Measurements from ENCODE around the gene TBP. TPM values are rescaled to one million over a fixed set of nuclear protein-coding genes. Genes with fewer than 3 reads are reported as not detected.
"Not testable (repeated sequence)": the region's sequence is repeated elsewhere in the genome, so short reads cannot be mapped to it uniquely, and the experiment has no call there.

Gene TBP
- total and polyA plus RNA-seq, 2 donors = 12.7 to 22.7 TPM

DNA sequence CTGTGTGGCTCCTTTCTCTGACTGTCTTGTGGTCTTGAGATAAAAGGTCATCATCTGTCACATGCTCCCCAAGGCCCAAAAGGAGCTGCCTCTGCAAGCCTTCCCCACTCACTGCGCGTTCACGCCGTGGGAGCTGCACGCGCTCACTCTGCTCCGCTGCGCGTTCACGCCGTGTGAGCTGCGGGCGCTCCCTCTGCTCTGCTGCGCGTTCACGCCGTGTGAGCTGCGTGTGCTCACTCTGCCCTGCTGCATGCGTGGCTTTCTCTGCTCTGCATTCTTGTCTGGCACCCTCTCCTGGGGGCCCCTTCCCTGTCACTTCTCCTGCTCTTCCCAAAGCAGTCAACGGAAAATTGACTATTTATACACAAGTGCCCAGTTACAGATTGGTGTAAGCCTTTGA lies 43.5 kb upstream of the TBP start:
- H3K4me3 ChIP-seq (ENCODE audit: low read length in 2 of 2) = no peak overlapping the region
- no peak for DNase-seq (ENCODE audit: low read depth in 6 of 9, low spot score in 9 of 9)
- no peaks in the 10 kb centered on the region for H3K9me3 ChIP-seq (ENCODE audit: control insufficient read depth in 2 of 2, insufficient read depth in 1 of 2, low read length in 1 of 2)
- H3K36me3 ChIP-seq (ENCODE audit: control insufficient read depth in 2 of 2, insufficient read depth in 2 of 2, low read length in 1 of 2) = no peaks in the 10 kb centered on the region
- no peaks in the 10 kb centered on the region for H3K27me3 ChIP-seq (ENCODE audit: control insufficient read depth in 2 of 2, insufficient read depth in 1 of 2, low read length in 1 of 2)
- no peaks in the 10 kb centered on the region for H3K4me1 ChIP-seq (ENCODE audit: control insufficient read depth in 2 of 2, insufficient read depth in 2 of 2, low read length in 2 of 2)
- 98% methylated on average over 20 of the region's 20 CpGs for WGBS
- no peak overlapping the region for H3K27ac ChIP-seq (ENCODE audit: low read depth in 1 of 2, low read length in 1 of 2)

DNA sequence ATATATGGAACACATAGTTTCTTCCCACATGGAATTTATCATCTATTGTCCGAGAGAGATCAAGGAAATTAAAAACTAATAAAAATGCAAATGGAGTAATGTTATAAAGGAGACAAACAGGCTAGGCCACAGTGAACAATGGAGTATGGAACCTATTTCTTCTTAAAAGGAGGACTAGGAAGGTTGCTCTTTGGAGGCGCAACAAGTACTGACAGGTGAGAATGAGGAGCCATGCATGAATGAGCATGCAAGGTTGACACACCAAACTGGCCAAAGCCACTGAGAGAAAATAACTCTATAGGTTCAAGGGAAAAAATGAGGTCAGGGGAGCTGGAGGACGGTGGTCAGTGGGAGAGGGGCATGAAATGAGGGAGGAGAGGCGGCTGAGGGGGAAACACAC lies 41.9 kb upstream of the TBP start:
- H3K27me3 ChIP-seq (ENCODE audit: control insufficient read depth in 2 of 2, insufficient read depth in 1 of 2, low read length in 1 of 2) = no peaks in the 10 kb centered on the region

DNA sequence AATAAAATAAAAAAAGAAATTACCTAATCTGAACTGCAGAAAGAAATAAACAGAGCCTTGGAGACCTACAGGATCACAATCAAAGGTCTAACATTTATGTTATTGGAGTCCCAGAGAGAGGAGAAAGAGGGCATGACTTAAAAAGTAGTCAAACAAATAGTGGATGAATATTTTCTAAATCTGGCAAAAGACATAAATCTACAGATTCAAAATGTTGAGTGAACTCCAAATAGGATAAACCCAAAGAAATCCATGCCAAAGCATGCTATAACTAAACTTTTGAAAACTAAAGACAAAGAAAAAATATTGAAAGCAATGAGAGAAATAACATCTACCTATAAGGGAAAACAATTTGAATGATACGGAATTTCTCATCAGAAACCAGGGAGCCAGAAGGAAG lies 39.3 kb upstream of the TBP start:
- Histone ChIP-seq H3K27me3 (ENCODE audit: control insufficient read depth in 2 of 2, insufficient read depth in 1 of 2, low read length in 1 of 2) (no peaks in the 10 kb centered on the region), H3K27ac (ENCODE audit: low read depth in 1 of 2, low read length in 1 of 2) (no peak overlapping the region), H3K4me3 (ENCODE audit: low read length in 2 of 2) (no peak overlapping the region), H3K36me3 (ENCODE audit: control insufficient read depth in 2 of 2, insufficient read depth in 2 of 2, low read length in 1 of 2) (no peaks in the 10 kb centered on the region), H3K9me3 (ENCODE audit: control insufficient read depth in 2 of 2, insufficient read depth in 1 of 2, low read length in 1 of 2) (no peaks in the 10 kb centered on the region), H3K4me1 (ENCODE audit: control insufficient read depth in 2 of 2, insufficient read depth in 2 of 2, low read length in 2 of 2) (no peaks in the 10 kb centered on the region)
- no peak for DNase-seq (ENCODE audit: low read depth in 6 of 9, low spot score in 9 of 9)
- 99% methylated on average over 1 of the region's 1 CpG for WGBS

More for the DNA sequence above, 41.9 kb upstream of the TBP start:
- DNase-seq (ENCODE audit: low read depth in 6 of 9, low spot score in 9 of 9) = no peak
- no peak overlapping the region for H3K27ac ChIP-seq (ENCODE audit: low read depth in 1 of 2, low read length in 1 of 2)
- no peaks in the 10 kb centered on the region for H3K9me3 ChIP-seq (ENCODE audit: control insufficient read depth in 2 of 2, insufficient read depth in 1 of 2, low read length in 1 of 2)
- H3K4me1 ChIP-seq (ENCODE audit: control insufficient read depth in 2 of 2, insufficient read depth in 2 of 2, low read length in 2 of 2) = no peaks in the 10 kb centered on the region
- 91% methylated on average over 4 of the region's 4 CpGs for WGBS
- H3K4me3 ChIP-seq (ENCODE audit: low read length in 2 of 2) = no peak overlapping the region
- no peaks in the 10 kb centered on the region for H3K36me3 ChIP-seq (ENCODE audit: control insufficient read depth in 2 of 2, insufficient read depth in 2 of 2, low read length in 1 of 2)

DNA sequence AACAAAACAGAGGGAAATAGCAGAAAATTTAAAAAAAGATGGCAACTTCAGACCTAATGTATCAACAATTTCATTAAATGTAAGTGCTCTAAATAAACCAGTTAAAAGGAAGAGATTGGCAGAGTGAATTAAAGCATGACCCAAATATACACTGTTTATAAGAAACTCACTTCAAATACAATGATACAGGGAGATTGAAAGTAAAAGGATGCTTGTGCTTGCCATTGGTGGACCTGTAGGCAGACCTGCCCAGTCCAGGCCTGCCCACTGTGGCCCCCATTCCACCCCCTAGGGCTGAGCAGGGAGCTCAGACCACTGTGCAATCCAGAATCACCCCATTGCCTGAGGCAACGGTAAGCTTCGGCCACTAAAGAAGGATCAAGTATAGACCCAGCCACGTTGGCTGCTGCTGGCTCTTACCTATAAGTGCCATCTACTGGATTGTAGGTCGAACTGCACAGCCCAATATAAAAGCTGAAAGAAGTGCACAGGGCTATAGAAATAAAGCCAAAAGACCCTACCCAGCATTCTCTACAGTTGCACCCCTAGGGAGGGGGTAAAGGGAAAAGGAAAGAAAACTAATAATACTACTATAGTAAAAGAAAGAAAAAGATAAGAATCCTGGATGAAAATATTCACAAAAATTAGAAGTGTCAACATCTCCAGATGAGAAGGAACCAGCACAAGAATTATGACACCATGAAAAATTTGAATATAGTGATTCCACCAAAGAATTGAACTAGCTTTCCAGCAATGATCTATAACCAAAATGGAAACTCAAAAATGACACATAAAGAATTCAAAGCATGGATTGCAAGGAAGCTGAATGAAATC lies 37.2 kb upstream of the TBP start:
- no peak overlapping the region for H3K4me3 ChIP-seq (ENCODE audit: low read length in 2 of 2)
- H3K4me1 ChIP-seq (ENCODE audit: control insufficient read depth in 2 of 2, insufficient read depth in 2 of 2, low read length in 2 of 2) = no peaks in the 10 kb centered on the region
- no peak overlapping the region for H3K27ac ChIP-seq (ENCODE audit: low read depth in 1 of 2, low read length in 1 of 2)
- 2% methylated on average over 4 of the region's 4 CpGs for WGBS
- H3K9me3 ChIP-seq (ENCODE audit: control insufficient read depth in 2 of 2, insufficient read depth in 1 of 2, low read length in 1 of 2) = no peaks in the 10 kb centered on the region
- peak in 5 of 9 donors; percentile 11 to 51 (median 18) for DNase-seq (ENCODE audit: low read depth in 6 of 9, low spot score in 9 of 9)
- no peaks in the 10 kb centered on the region for H3K27me3 ChIP-seq (ENCODE audit: control insufficient read depth in 2 of 2, insufficient read depth in 1 of 2, low read length in 1 of 2)
- no peaks in the 10 kb centered on the region for H3K36me3 ChIP-seq (ENCODE audit: control insufficient read depth in 2 of 2, insufficient read depth in 2 of 2, low read length in 1 of 2)

DNA sequence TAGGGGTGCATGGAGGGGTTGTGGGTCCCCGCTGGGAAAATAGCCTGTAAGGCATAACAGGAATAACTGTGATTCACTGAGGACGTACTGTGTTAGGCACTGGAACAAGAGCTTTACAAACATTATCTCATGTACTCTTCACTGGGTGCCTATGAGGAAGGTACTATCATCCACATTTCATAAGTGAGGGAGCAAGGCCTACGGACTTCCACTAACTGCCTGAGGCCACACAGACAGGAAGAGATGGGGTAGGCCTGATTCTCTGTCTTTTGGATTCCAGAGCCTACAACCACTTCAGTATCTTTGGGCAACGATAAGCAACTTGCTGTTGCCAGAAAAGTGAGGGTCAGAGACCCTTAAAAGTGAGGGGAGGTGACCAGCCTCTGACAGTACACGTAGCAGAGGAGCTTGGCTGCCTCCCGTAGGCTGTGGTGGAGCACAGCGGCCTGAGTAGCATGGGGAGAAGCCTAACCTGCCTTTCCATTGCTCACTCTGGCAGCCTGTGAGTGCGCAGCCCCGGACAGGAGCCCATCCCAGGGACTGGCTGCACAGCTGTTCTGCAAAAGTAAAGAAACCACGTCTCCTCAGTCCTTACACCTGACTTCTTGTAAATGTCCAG lies 31.5 kb upstream of the TBP start:
- Histone ChIP-seq H3K36me3 (ENCODE audit: control insufficient read depth in 2 of 2, insufficient read depth in 2 of 2, low read length in 1 of 2) (no peaks in the 10 kb centered on the region), H3K4me3 (ENCODE audit: low read length in 2 of 2) (no peak overlapping the region), H3K9me3 (ENCODE audit: control insufficient read depth in 2 of 2, insufficient read depth in 1 of 2, low read length in 1 of 2) (no peaks in the 10 kb centered on the region), H3K27me3 (ENCODE audit: control insufficient read depth in 2 of 2, insufficient read depth in 1 of 2, low read length in 1 of 2) (no peaks in the 10 kb centered on the region), H3K4me1 (ENCODE audit: control insufficient read depth in 2 of 2, insufficient read depth in 2 of 2, low read length in 2 of 2) (peaks cover 0 to 6% of the 10 kb centered on the region in 2 donors), H3K27ac (ENCODE audit: low read depth in 1 of 2, low read length in 1 of 2) (no peak overlapping the region)
- 92% methylated on average over 10 of the region's 10 CpGs for WGBS
- no peak for DNase-seq (ENCODE audit: low read depth in 6 of 9, low spot score in 9 of 9)

DNA sequence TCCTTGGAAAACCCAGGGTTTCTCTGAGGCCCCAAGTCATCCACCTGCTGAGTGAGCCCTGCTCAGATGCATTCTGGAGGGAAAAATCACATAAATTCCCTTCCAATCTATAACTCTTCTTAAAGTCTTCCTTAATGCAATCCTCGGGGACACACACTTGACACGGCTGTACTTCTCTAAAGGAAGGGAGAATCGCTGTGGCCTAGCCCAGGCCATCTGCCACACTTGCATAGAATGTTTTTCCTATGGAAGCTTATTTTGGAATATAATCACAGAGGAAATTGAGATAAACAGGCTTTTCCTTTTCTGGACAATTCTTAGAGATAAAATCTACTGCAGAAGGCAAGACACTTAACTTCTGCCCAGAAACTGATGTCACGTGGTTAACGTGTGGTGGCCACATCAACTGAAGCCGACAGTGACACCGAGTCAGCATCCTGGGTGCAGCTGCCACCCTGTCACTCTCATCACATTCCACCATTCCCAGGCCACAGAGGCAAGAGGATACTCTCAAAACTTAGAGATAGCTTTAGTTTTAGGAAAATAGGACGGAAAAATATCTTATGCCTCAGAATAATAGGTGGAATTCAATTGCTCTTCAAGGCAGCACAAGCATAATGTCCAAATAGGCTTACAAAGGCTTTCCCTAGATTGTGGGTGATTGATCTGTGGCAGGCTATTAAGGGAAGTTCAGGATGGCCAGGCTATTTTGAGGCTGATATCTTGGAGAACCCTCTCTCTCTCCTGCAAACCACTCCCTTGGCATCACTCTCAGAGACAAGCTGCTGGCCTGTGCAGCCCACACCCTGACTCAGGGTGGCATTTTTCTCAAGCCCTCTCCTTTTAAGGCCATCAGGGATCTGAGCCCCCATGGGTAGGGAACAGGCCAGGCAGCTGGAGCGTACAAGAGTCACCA lies 30.7 kb upstream of the TBP start:
- no peaks in the 10 kb centered on the region for H3K9me3 ChIP-seq (ENCODE audit: control insufficient read depth in 2 of 2, insufficient read depth in 1 of 2, low read length in 1 of 2)
- H3K4me1 ChIP-seq (ENCODE audit: control insufficient read depth in 2 of 2, insufficient read depth in 2 of 2, low read length in 2 of 2) = peaks cover 0 to 6% of the 10 kb centered on the region in 2 donors
- no peak overlapping the region for H3K27ac ChIP-seq (ENCODE audit: low read depth in 1 of 2, low read length in 1 of 2)
- no peaks in the 10 kb centered on the region for H3K27me3 ChIP-seq (ENCODE audit: control insufficient read depth in 2 of 2, insufficient read depth in 1 of 2, low read length in 1 of 2)
- no peak overlapping the region for H3K4me3 ChIP-seq (ENCODE audit: low read length in 2 of 2)
- DNase-seq (ENCODE audit: low read depth in 6 of 9, low spot score in 9 of 9) = peak in 1 of 9 donors; percentile 9
- WGBS = 50% methylated on average over 9 of the region's 9 CpGs
- no peaks in the 10 kb centered on the region for H3K36me3 ChIP-seq (ENCODE audit: control insufficient read depth in 2 of 2, insufficient read depth in 2 of 2, low read length in 1 of 2)

DNA sequence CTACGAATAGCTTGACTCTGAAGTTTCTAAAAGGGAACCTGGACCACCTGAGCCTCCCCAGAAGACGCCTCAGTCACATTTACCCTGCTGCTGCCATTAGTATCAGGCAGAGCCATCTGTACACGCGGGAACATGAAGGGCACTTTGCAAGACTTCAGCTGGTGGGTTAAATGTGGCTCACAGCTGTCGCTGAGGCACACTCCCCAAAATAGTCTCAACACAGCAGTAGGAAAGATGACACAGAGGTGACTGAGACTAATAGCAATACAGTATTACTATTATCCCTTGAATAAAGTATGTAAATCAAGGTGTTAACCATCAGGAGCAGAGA lies 30.0 kb upstream of the TBP start:
- Histone ChIP-seq H3K4me1 (ENCODE audit: control insufficient read depth in 2 of 2, insufficient read depth in 2 of 2, low read length in 2 of 2) (peaks cover 0 to 6% of the 10 kb centered on the region in 2 donors), H3K27ac (ENCODE audit: low read depth in 1 of 2, low read length in 1 of 2) (no peak overlapping the region), H3K9me3 (ENCODE audit: control insufficient read depth in 2 of 2, insufficient read depth in 1 of 2, low read length in 1 of 2) (no peaks in the 10 kb centered on the region), H3K27me3 (ENCODE audit: control insufficient read depth in 2 of 2, insufficient read depth in 1 of 2, low read length in 1 of 2) (no peaks in the 10 kb centered on the region), H3K4me3 (ENCODE audit: low read length in 2 of 2) (no peak overlapping the region), H3K36me3 (ENCODE audit: control insufficient read depth in 2 of 2, insufficient read depth in 2 of 2, low read length in 1 of 2) (no peaks in the 10 kb centered on the region)
- peak in 4 of 9 donors; percentile 10 to 49 (median 22) for DNase-seq (ENCODE audit: low read depth in 6 of 9, low spot score in 9 of 9)
- 41% methylated on average over 5 of the region's 5 CpGs for WGBS

DNA sequence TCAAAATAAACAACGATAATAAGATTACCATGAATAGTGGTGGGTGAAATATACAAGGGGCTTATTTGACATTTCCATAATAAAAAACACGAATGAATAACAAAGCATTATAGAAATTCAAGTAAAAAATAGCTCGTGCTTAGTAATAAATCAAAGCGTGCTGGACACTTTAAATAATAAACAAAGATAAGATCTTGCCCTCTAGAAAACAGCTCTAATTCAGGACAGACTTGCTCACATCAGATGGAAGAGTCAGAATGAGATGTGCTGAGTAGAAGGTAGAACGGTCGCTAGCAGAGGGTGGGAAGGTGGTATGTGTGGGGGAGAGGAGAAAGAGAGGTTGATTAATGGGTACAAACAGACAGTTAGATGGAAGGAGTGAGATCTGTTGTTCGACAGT lies 28.4 kb upstream of the TBP start:
- Histone ChIP-seq H3K27ac (ENCODE audit: low read depth in 1 of 2, low read length in 1 of 2) (no peak overlapping the region), H3K4me3 (ENCODE audit: low read length in 2 of 2) (no peak overlapping the region), H3K9me3 (ENCODE audit: control insufficient read depth in 2 of 2, insufficient read depth in 1 of 2, low read length in 1 of 2) (no peaks in the 10 kb centered on the region), H3K27me3 (ENCODE audit: control insufficient read depth in 2 of 2, insufficient read depth in 1 of 2, low read length in 1 of 2) (no peaks in the 10 kb centered on the region), H3K36me3 (ENCODE audit: control insufficient read depth in 2 of 2, insufficient read depth in 2 of 2, low read length in 1 of 2) (no peaks in the 10 kb centered on the region), H3K4me1 (ENCODE audit: control insufficient read depth in 2 of 2, insufficient read depth in 2 of 2, low read length in 2 of 2) (peaks cover 0 to 6% of the 10 kb centered on the region in 2 donors)
- DNase-seq (ENCODE audit: low read depth in 6 of 9, low spot score in 9 of 9) = no peak
- WGBS = 91% methylated on average over 7 of the region's 7 CpGs

DNA sequence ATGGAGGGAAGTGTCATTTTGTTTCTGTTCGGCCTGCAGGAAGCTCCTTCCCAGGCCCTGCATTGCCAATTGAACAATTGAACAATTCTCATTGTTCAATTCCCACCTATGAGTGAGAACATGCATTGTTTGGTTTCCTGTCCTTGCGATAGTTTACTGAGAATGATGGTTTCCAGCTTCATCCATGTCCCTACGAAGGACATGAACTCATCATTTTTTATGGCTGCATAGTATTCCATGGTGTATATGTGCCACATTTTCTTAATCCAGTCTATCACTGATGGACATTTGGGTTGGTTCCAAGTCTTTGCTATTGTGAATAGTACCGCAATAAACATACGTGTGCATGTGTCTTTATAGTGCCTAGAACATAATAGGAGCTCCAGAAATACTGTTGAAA lies 26.2 kb upstream of the TBP start:
- not testable (repeated sequence) for DNase-seq (ENCODE audit: low read depth in 6 of 9, low spot score in 9 of 9)
- 95% methylated on average over 5 of the region's 5 CpGs for WGBS

More for the DNA sequence above, 26.2 kb upstream of the TBP start:
- not testable (repeated sequence) for H3K36me3 ChIP-seq (ENCODE audit: control insufficient read depth in 2 of 2, insufficient read depth in 2 of 2, low read length in 1 of 2); H3K27ac ChIP-seq (ENCODE audit: low read depth in 1 of 2, low read length in 1 of 2); H3K4me1 ChIP-seq (ENCODE audit: control insufficient read depth in 2 of 2, insufficient read depth in 2 of 2, low read length in 2 of 2); H3K4me3 ChIP-seq (ENCODE audit: low read length in 2 of 2); H3K27me3 ChIP-seq (ENCODE audit: control insufficient read depth in 2 of 2, insufficient read depth in 1 of 2, low read length in 1 of 2); H3K9me3 ChIP-seq (ENCODE audit: control insufficient read depth in 2 of 2, insufficient read depth in 1 of 2, low read length in 1 of 2)
